Measurements from ENCODE around the gene PDE1A.

DNA sequence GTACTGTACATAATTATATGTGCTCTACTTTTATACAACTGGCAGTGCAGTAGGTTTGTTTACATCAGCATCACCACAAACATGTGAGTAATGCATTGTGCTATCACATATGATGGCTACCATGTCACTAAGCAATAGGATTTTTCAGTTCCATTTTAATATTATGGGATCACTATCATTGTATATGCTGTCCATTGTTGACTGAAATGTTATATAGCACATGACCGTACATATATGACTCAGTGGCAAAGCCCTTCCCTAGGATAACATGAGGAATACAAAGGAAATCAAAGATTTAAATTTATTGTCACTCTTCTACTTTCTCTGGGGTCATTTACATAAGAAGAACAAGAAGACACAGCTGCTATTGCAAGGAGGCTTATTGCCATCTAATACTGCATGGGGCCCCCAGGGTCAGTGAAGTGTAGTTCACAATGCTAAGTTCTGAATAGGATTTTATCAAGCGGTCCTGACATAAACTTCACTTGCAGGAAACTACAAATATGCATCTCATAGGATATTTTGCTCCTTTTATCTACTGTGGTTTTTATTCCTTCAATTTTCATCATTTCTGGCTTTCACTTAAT is 21.8 kb downstream of the PDE1A start:
- TF ChIP-seq CTCF (IDR thresholded peaks at IDR 0.05) = no peak
- no peak for TF ChIP-seq POLR2A (IDR thresholded peaks at IDR 0.05)
- TF ChIP-seq EP300 (IDR thresholded peaks at IDR 0.05; ENCODE audit: low read depth) = no peak
